ENCODE results near the gene RALGDS.

DNA sequence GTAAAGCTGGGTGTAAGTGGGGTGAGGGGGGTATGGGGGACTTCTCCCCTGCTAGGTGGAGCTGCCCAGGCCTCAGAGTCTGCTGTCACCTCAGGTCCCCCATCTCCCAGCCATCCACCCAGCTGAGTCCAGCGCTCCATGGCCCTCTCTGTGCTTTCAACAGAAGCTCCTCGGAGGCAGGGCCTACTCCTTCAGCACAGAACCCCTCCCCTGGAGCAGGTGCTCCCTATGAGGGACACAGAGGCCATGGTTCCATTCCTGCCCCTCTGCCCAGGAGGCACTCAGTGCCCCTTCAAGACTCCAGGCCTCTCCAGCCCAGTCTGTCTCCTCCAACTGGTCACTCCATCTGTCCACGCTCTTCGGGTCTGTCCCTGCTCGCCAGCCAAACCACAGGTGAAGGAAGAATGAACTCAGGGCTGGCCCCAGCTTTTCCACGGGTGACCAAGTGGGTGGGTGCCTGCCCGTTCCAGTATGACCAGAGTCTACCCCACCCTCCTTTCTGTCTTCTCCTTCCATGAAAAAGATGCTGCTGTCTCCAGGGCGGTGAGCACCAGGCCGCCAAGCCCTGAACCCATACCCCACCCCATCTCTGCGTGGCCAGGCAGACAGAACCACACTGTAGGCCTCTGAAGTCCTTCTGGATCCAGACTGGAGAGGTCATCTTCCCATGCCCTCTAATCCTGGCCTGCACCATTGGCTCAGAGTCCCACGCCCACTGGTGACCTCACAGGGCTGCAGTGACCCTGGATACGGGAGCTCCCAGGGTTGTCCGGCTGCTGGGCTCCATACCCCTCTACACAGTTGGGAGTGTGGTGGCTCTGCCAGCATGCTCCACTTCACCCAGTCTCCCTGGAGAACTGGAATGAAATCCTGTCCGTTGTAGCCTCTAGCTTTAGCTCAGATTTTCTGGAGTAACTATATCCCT lies 30.8 kb upstream of the RALGDS start:
- no peak for TF ChIP-seq CTCF (conservative IDR thresholded peaks at IDR 0.05; ENCODE audit: low read depth, low read length)
- TF ChIP-seq POLR2A (IDR thresholded peaks at IDR 0.05; ENCODE audit: low read depth, low read length), result no peak
- TF ChIP-seq RAD21 (IDR thresholded peaks at IDR 0.05; ENCODE audit: low read length), result no peak
- TF ChIP-seq, protein P1, sequence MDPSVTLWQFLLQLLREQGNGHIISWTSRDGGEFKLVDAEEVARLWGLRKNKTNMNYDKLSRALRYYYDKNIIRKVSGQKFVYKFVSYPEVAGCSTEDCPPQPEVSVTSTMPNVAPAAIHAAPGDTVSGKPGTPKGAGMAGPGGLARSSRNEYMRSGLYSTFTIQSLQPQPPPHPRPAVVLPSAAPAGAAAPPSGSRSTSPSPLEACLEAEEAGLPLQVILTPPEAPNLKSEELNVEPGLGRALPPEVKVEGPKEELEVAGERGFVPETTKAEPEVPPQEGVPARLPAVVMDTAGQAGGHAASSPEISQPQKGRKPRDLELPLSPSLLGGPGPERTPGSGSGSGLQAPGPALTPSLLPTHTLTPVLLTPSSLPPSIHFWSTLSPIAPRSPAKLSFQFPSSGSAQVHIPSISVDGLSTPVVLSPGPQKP (IDR thresholded peaks at IDR 0.05; ENCODE audit: borderline replicate concordance, low read depth, low read length), result no peak
- no peak for TF ChIP-seq MAFK (IDR thresholded peaks at IDR 0.05; ENCODE audit: low read depth, low read length)
- TF ChIP-seq BHLHE40 (IDR thresholded peaks at IDR 0.05; ENCODE audit: low read depth, low read length), result no peak
- TF ChIP-seq SMC3 (IDR thresholded peaks at IDR 0.05; ENCODE audit: low read depth, low read length), result no peak
- no peak for TF ChIP-seq RFX5 (IDR thresholded peaks at IDR 0.05; ENCODE audit: low read depth, low read length)

All from IMR-90 (cell line).